HUES6 (cell line): ENCODE data around the gene KCNN1.

Experiments
- H3K27ac ChIP-seq: 2 replicates; pipeline ENCODE4 v1.7.0; 2013; ENCODE audit warnings: low read depth, mild to moderate bottlenecking, low read length, inconsistent platforms
- H3K27me3 ChIP-seq: 2 replicates; pipeline ENCODE4 v1.6.1; 2013; ENCODE audit warnings: low read length; ENCODE audit not compliant: control insufficient read depth, insufficient read depth
- H3K36me3 ChIP-seq: 2 replicates; pipeline ENCODE4 v1.6.1; 2013; ENCODE audit warnings: low read length; ENCODE audit not compliant: control insufficient read depth, insufficient read depth
- H3K4me1 ChIP-seq: 2 replicates; pipeline ENCODE4 v1.6.1; 2013; ENCODE audit warnings: low read length; ENCODE audit not compliant: control insufficient read depth, insufficient read depth
- H3K4me3 ChIP-seq: 2 replicates; pipeline ENCODE4 v1.5.1; 2013; ENCODE audit warnings: low read depth, low read length
- H3K9ac ChIP-seq: one replicate; pipeline ENCODE4 v1.6.1; 2013; ENCODE audit warnings: mild to moderate bottlenecking, low read length
- H3K9me3 ChIP-seq: 2 replicates; pipeline ENCODE4 v1.6.1; 2013; ENCODE audit warnings: low read depth, low read length; ENCODE audit not compliant: control insufficient read depth, insufficient read depth

Gene KCNN1

GRCh38 chr19:17948514-17948900 lies 18.4 kb upstream of the KCNN1 start:
- Histone ChIP-seq H3K27me3 (peaks cover 48% of the 10 kb centered on the region), H3K4me1 (peaks cover 34% of the 10 kb centered on the region), H3K9me3 (no peaks in the 10 kb centered on the region), H3K9ac (no peak overlapping the region), H3K27ac (no peak overlapping the region), H3K36me3 (peaks cover 11% of the 10 kb centered on the region), H3K4me3 (peak overlapping the region; percentile 69)

GRCh38 chr19:17948931-17949930 lies 17.7 kb upstream of the KCNN1 start:
- peaks cover 4% of the 10 kb centered on the region for H3K36me3 ChIP-seq
- H3K27ac ChIP-seq, result no peak overlapping the region
- peaks cover 41% of the 10 kb centered on the region for H3K4me1 ChIP-seq
- no peaks in the 10 kb centered on the region for H3K9me3 ChIP-seq
- peak overlapping the region; percentile 60 for H3K9ac ChIP-seq
- peaks cover 55% of the 10 kb centered on the region for H3K27me3 ChIP-seq
- H3K4me3 ChIP-seq, result peak overlapping the region; percentile 69

- Histone ChIP-seq H3K27ac (no peak overlapping the region), H3K4me1 (peaks cover 41% of the 10 kb centered on the region), H3K36me3 (no peaks in the 10 kb centered on the region; the same call in 1 of the 2 replicates), H3K4me3 (peak overlapping the region; percentile 69), H3K9ac (peak overlapping the region; percentile 60), H3K9me3 (no peaks in the 10 kb centered on the region), H3K27me3 (peaks cover 58% of the 10 kb centered on the region)
These were observed 17.0 kb upstream of the KCNN1 start for GRCh38 chr19:17949956-17950309.

- Histone ChIP-seq H3K27me3 (peaks cover 58% of the 10 kb centered on the region), H3K9me3 (no peaks in the 10 kb centered on the region), H3K4me1 (peaks cover 41% of the 10 kb centered on the region), H3K4me3 (peak overlapping the region; percentile 69), H3K9ac (peak overlapping the region; percentile 60), H3K27ac (no peak overlapping the region; the same call in 1 of the 2 replicates), H3K36me3 (no peaks in the 10 kb centered on the region)
These were observed 16.4 kb upstream of the KCNN1 start for GRCh38 chr19:17950310-17951156.

GRCh38 chr19:17951157-17951989 lies 15.5 kb upstream of the KCNN1 start:
- H3K9me3 ChIP-seq, result no peaks in the 10 kb centered on the region
- no peak overlapping the region; the same call in 1 of the 2 replicates for H3K27ac ChIP-seq
- peaks cover 41% of the 10 kb centered on the region for H3K4me1 ChIP-seq
- H3K27me3 ChIP-seq, result peaks cover 58% of the 10 kb centered on the region
- peak overlapping the region; percentile 58 for H3K9ac ChIP-seq
- H3K4me3 ChIP-seq, result peak overlapping the region; percentile 69
- no peaks in the 10 kb centered on the region for H3K36me3 ChIP-seq

- peak overlapping the region; percentile 69 for H3K4me3 ChIP-seq
- peak overlapping the region; percentile 21 for H3K9ac ChIP-seq
- H3K27me3 ChIP-seq, result peaks cover 58% of the 10 kb centered on the region
- no peaks in the 10 kb centered on the region for H3K36me3 ChIP-seq
- no peaks in the 10 kb centered on the region for H3K9me3 ChIP-seq
- peaks cover 36% of the 10 kb centered on the region for H3K4me1 ChIP-seq
- no peak overlapping the region for H3K27ac ChIP-seq
These were observed 14.6 kb upstream of the KCNN1 start for GRCh38 chr19:17951990-17952976.

GRCh38 chr19:17953316-17953801 lies 13.5 kb upstream of the KCNN1 start:
- no peaks in the 10 kb centered on the region for H3K36me3 ChIP-seq
- H3K27me3 ChIP-seq, result peaks cover 58% of the 10 kb centered on the region
- H3K27ac ChIP-seq, result no peak overlapping the region
- H3K4me3 ChIP-seq, result peak overlapping the region; percentile 69; the same call in 1 of the 2 replicates
- H3K4me1 ChIP-seq, result peaks cover 36% of the 10 kb centered on the region
- no peaks in the 10 kb centered on the region for H3K9me3 ChIP-seq
- no peak overlapping the region for H3K9ac ChIP-seq

- H3K4me1 ChIP-seq, result peaks cover 36% of the 10 kb centered on the region
- H3K27ac ChIP-seq, result no peak overlapping the region
- no peaks in the 10 kb centered on the region for H3K9me3 ChIP-seq
- H3K36me3 ChIP-seq, result no peaks in the 10 kb centered on the region
- peak overlapping the region; percentile 69; the same call in 1 of the 2 replicates for H3K4me3 ChIP-seq
- H3K9ac ChIP-seq, result no peak overlapping the region
- peaks cover 55% of the 10 kb centered on the region for H3K27me3 ChIP-seq
These were observed 13.0 kb upstream of the KCNN1 start for GRCh38 chr19:17953869-17954268.

GRCh38 chr19:17954401-17954800 lies 12.5 kb upstream of the KCNN1 start:
- H3K27me3 ChIP-seq, result peaks cover 50% of the 10 kb centered on the region
- no peaks in the 10 kb centered on the region for H3K9me3 ChIP-seq
- no peak overlapping the region for H3K27ac ChIP-seq
- H3K4me1 ChIP-seq, result peaks cover 32% of the 10 kb centered on the region
- H3K9ac ChIP-seq, result no peak overlapping the region
- no peaks in the 10 kb centered on the region for H3K36me3 ChIP-seq
- no peak overlapping the region for H3K4me3 ChIP-seq
